Stimulated activated CD8-positive, alpha-beta memory T cell treated with anti-CD3 and anti-CD28 coated beads, Interleukin-2, amount 100 ng/mL, for 48 hours (primary cell): ENCODE results near the gene CIITA.
A peak's percentile ranks its signal among the peaks of the same experiment; 100 is the strongest.
"Not testable (repeated sequence)": the region's sequence is repeated elsewhere in the genome, so short reads cannot be mapped to it uniquely, and the experiment has no call there.

ENCODE experiments used
- DNase-seq, 2 donors: peaks; one replicate each; pipeline ENCODE4 v3.0.0-alpha.2; 2020; ENCODE audit warnings: low read depth in 2 of 2

Gene CIITA, protein sequence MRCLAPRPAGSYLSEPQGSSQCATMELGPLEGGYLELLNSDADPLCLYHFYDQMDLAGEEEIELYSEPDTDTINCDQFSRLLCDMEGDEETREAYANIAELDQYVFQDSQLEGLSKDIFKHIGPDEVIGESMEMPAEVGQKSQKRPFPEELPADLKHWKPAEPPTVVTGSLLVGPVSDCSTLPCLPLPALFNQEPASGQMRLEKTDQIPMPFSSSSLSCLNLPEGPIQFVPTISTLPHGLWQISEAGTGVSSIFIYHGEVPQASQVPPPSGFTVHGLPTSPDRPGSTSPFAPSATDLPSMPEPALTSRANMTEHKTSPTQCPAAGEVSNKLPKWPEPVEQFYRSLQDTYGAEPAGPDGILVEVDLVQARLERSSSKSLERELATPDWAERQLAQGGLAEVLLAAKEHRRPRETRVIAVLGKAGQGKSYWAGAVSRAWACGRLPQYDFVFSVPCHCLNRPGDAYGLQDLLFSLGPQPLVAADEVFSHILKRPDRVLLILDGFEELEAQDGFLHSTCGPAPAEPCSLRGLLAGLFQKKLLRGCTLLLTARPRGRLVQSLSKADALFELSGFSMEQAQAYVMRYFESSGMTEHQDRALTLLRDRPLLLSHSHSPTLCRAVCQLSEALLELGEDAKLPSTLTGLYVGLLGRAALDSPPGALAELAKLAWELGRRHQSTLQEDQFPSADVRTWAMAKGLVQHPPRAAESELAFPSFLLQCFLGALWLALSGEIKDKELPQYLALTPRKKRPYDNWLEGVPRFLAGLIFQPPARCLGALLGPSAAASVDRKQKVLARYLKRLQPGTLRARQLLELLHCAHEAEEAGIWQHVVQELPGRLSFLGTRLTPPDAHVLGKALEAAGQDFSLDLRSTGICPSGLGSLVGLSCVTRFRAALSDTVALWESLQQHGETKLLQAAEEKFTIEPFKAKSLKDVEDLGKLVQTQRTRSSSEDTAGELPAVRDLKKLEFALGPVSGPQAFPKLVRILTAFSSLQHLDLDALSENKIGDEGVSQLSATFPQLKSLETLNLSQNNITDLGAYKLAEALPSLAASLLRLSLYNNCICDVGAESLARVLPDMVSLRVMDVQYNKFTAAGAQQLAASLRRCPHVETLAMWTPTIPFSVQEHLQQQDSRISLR

DNA sequence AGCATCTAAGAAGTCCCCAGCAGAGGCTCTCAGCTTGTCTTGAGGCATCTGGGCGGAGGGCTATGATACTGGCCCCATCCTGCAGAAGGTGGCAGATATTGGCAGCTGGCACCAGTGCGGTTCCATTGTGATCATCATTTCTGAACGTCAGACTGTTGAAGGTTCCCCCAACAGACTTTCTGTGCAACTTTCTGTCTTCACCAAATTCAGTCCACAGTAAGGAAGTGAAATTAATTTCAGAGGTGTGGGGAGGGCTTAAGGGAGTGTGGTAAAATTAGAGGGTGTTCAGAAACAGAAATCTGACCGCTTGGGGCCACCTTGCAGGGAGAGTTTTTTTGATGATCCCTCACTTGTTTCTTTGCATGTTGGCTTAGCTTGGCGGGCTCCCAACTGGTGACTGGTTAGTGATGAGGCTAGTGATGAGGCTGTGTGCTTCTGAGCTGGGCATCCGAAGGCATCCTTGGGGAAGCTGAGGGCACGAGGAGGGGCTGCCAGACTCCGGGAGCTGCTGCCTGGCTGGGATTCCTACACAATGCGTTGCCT is at the start of gene CIITA:
TSS of gene CIITA (plus strand) at position 404 of the 543 bp plus-strand sequence. CDS start at position 533, 129 bp downstream.
- peak; percentile 41 to 45 for DNase-seq

DNA sequence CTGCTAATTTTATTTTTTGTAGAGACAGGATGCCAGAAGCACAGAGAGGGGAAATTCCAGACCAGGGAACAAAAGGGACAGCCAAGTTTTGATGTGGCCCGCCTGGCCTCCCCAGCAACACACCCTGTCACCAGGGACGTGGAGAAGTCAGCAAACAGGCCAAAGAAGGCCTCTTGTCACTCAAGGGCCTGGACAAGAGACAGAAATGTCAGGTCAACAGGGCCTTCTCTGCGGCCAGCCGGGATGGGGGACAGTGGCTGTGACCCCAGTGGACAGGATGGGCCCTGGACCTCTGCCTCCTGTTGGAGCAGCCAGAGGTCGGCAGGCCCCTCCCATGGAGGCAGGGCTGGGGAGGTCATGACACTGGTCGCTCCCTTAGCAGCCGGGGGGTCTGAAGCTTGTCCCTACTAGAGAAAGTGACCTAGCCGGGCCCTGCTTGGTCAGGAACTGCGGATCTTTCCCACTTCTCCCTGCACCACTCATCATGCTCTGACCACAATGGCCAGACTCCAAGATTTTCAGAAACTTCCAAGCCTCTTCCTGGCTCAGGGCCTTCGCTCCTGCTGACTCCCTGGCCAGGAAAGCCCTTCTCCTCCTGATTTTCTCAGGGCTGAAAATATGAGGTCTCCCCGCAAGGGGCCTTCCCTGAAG is 49.2 kb upstream of the CIITA start:
- no peak for DNase-seq

DNA sequence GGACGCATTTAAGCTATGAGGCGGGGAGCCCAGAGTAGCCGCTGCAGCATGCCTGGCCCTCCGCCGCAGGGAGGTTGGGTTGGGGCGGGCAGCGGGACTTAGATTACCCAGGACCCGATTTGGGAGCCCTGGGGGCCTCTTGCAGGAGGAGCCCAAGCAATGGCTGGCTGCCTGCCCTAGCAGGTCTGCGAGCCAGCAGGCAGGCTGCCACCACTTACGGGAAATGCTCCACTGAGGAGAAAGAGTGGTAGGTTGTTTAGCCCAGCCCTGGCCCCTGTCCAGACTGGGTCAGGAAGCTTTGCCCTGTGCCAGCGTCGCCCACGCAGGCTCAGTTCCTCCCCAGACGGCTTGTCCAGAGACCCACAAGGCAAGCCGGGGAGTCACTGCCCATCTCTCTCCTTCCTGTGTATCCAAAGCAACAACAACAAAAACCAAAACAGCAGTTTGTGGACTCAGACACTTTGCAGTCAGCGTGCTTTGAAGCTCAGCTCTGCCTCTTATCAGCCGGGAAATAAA is 48.1 kb upstream of the CIITA start:
- DNase-seq, result no peak

DNA sequence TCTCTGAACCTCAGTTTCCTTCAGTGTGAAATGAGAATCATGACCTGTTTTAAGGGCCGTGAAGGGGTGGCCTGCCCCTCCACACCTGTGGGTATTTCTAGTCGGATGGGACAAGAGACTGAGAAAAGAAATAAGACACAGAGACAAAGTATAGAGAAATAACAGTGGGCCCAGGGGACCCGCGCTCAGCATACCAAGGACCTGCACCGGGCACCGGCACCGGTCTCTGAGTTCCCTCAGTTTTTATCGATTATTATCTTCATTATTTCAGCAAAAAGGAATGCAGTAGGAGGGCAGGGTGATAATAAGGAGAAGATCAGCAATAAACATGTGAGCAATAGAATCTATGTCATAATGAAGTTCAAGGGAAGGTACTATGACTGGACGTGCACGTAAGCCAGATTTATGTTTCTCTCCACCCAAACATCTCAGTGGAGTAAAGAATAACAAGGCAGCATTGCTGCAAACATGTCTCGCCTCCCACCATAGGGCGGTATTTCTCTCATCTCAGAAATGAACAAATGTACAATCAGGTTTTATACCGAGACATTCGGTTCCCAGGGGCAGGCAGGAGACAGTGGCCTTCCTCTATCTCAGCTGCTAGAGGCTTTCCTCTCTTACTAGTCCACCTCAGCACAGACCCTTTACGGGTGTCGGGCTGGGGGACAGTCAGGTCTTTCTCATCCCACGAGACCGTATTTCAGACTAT is 47.5 kb upstream of the CIITA start:
- DNase-seq, result not testable (repeated sequence)

DNA sequence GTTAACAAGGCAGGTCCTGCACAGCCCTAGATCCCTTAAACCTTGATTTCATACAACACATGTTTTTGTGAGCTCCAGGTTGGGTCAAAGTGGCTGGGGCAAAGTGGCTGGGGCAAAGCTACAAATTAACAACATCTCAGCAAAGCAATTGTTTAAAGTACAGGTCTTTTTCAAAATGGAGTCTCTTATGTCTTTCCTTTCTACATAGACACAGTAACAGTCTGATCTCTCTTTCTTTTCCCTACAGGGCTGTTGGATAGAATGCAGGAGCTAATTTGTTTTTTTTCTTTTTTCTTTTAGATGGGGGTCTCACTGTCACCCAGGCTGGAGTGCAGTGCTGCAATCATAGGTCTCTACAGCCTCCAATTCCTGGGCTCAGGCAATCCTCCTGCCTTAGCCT is 46.8 kb upstream of the CIITA start:
- DNase-seq, result not testable (repeated sequence)

DNA sequence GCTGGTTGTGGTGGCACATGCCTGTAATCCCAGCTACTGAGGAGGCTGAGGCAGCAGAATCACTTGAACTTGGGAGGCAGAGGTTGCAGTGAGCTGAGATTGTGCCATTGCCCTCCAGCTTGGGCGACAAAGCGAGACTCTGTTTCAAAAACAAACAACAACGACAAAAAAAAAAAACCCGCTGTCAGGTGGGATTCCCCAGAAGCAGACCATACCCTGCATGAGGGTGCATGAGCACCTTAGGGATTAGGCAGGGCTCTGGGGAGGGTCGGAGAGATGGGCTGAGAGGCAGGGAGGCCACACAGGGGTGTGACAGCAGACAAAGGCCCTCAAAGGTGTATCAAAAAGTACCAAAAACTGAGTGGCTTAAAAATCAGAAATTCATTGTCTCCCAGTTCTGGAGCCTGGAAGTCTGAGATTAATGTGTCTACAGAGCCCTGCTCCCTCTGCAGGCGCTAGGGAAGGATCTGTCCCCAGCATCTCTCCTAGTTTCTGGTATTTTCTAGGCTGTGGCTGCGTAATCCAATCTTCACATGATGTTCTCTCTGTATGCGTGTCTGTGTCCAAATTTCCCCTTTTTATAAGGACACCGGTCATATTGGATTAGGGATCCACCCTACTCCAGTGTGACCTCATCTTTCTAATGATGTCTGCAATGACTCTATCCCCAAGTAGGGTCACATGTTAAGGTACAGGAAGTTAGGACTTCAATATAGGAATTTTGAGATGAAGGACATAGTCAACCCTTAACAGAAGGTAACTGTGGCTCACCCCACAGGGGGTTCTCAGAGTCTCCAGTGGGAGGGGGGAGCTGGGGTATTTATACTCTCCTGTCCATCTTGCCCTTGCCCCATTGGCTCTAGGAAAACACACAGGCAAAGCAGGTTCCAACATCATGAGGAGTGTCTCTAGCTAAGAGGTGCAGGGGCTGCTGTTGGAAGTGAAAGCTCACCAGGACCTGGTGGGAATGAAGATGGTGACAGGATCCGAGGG is 44.8 kb upstream of the CIITA start:
- no peak for DNase-seq

DNA sequence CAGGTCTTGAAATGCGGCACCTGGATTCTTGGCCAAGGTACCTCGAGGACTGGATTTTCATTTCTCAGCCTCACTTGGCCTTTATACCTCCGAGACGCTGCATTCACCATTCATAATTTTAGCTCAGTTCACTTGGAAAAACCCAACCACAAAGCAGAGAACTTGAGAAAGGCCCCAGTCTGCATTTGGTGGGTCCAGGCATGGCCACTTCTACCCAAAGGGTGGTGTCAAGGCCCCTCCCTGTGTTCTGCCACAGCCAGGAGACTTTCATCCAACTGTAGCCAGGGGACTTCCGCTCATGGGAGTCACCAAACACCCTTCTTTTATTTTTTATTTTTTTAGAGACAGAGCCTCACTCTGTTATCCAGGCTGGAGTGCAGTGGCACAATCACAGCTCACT is 43.7 kb upstream of the CIITA start:
- DNase-seq, result no peak

DNA sequence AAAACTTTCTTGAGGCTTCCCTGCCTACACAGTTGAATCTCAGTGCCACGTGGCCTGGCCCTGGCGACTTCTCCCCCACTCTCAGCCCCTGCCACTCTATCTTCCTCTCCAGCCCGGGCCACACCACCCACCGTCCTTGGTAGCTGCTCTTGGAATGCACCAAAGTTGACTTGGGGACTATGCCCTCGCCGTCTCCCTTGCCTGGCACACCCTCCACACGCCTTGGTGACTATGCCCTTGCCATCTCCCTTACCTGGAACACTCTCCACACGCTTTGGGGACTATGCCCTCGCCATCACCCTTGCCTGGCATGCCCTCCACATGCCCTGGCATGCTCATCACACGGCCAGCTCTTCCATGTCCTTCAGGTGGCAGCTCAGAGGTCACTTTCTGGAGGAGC is 42.9 kb upstream of the CIITA start:
- no peak for DNase-seq

DNA sequence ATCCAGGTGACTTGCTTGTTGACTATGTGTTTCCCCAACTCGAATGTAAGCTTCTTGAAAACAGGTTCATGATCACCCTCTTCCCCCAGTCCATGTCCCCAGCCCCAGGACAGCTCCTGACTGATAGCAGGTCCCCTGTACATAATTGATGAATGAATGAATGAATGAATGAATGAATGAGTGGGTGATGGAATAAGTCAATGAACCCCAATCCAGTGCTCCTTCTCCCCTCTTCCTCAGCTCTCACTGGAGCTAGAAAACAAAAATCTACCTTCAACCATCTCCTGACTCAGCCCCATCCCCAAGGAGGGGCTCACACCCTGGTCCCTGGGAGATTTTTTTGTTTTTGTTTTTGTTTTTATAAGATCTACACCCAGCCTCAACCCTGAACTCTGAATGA is 42.2 kb upstream of the CIITA start:
- no peak for DNase-seq

DNA sequence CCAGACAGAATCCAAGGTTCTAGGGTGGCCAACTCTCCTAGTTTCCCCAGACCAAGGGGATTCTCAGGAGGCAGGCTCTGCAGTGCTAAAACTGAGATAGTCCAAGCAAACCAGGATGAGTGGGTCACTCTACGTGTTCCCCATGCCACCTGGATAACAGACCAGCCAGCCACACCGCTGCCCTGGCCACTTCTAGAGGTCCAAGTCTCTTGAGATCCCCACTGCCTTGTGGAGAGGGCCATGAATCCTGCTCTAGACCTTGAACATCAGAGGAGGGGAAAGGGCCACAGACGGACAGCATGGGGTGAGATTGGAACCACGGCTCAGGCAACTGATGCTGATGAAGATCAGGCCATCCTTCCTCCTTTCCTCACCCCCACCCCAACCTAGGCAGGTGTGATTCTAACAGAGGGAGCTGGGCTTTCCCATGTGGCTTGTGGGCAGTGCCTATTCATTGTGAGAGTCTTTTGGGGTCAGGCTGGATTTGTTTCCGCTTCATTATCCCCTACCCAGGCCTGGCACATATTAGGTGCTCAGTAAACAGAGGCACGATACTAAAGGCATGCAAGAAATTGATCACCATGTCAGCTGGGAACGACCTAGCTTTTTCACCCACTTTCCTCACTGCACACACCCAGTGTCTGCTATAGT is 41.6 kb upstream of the CIITA start:
- peak; percentile 9 to 22 for DNase-seq

DNA sequence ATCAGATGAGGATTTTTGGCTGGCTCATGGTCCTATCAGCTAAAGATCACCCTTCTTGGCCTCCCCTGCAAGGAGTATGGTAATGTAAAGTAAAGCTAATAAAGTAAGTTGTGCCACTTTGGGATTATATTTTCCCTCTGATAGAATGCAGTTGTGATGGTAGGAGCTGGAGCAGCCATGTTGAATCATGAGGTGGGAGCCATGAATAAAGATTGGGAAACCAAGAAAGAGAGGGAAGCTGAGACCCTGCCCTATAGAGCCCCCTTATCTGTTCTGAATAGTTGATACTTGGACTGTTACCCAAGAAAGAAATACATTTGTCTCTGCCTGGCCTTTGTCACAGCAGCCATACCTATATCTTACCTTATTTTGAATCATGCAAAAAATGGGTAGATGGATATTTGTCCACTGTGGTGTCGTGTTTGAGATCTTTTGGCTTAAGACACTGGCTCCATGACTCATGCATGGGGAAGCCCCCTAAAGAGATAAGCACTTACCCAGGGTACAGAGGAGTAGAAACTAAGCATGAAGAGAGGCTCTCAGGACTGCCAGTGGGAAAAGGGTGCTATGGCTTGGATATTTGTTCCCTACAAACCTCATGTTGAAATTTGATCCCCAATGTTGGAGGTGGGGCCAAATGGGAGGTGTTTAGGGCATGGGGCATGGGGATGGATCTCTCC is 40.7 kb upstream of the CIITA start:
- no peak for DNase-seq

DNA sequence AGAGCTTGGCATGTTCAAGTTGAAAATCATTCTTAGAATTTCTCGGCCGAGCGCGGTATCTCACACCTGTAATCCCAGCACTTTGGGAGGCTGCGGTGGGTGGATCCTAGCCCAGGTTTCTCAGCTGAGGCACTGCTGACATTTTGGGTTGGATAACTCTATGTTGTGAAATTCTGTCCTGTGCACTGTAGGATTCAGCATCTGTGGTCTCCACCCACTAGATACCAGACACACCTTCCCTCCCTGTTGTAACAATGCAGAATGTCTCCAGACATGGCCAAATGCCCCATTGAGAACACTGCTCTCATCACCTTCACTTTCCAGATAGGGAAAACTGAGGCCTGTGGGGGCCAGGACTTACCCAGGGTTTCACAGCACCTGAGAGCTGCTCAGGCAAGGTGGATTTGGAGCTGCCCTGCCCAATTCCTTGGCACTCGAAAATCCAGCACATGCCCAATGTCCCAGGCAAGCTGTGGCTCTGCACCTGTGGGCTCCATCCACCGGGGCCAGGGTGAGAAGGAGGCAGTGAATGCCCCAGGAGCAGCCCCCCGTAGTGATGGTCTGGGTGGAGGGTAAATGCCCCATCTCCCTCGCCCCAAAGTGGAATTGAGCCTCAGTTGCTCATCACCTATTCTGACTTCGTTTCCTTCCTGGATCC is 38.3 kb upstream of the CIITA start:
- DNase-seq, result no peak

DNA sequence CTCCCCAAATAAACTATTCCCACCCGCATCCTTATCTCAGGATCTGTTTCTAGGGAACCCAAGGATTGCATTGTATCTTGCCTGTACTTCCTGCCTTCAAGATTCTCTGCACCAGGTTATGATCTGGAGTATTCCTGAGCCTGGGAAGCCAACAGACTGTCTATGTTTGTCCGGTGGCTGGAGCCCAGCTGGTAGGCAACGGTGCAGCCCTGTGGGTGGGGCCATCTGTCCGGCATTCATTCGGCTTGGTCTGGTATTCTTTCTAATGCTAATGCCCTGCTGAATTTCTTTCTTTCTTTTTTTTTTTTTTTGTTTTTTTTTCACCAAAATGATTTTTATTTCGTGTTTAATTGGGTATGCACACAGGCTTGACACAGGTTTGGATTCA is 37.7 kb upstream of the CIITA start:
- no peak for DNase-seq

DNA sequence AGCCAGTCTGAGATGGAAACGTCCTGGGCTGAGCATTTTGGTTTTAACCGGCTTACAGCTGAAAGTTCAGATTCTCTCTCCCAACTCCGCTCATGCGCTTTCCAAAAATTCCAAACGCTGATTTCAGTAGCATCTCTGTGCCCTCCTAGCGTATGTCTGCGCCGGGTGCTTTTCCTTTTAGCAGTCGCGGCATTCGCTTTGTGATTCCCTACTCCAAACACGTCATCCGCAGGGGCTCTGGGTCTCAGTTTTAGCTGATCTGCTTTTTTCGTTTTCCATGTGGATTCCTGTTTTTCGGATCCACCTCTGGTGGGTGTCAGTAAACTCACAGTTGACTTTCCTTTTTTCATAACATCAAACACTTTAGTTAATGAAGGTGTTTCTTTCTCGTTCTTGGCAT is 36.3 kb upstream of the CIITA start:
- DNase-seq, result no peak

DNA sequence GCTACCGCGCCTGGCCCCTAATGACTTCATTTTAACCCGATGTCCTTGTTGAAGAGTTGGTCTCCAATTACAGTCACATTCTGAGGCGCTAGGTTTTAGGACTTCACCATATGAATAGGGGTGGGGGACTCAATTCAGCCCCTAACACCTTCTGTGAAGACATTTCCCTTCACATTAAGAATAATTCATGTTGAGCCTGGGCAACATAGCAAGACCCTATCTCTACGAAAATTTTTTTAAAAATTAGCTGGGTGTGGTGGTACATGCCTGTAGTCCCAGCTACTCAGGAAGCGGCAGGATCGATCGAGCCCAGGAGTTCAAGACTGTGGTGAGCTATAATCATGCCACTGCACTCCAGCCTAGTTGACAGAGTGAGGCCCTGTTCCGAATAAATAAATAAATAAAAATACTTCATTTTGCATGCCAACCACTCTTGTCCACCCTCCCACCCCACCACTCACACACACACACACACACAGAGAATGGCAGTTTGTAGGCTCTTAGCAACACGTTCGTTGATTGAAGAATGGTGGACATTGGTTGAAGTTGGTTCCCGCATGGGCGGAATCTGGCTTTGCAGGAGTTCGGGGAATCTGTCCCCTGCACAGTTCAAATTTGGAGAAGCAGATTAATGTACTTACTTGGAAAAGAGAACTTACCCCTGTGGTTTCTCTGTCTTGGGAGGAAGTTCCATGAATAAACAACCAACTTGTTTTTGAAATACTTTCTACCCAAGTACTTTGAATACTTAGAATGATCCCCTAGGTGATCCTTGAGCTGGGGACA is 30.6 kb upstream of the CIITA start:
- DNase-seq, result no peak

DNA sequence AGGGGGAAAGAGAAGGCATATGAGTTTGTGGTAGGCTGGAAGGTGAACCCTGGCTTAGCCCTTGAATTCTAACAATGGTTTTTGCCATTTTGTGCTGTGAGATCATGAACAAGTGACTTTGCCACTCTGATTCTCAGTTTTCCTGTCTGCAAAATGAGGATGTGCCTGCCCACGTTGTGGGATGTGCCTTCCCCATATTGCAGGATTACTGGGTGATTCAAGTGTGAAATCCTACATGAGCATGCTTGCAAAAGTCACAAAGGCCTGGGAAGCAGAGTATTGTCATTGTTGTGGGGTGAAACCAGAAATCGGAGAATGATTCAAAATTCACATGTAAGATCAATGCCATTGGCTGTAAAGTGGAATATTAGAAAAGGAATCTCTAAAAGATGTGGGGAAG is 29.8 kb upstream of the CIITA start:
- no peak for DNase-seq
